Measurements from ENCODE around the gene ELAC1.

GRCh38 chr18:51020536-51020935, 52.7 kb downstream of the ELAC1 start:
- TF ChIP-seq MYC (IDR thresholded peaks at IDR 0.05; ENCODE audit: borderline replicate concordance, low read length), result no peak
- no peak for TF ChIP-seq CTCF (IDR thresholded peaks at IDR 0.05)
- no peak for TF ChIP-seq CEBPB (IDR thresholded peaks at IDR 0.05)
- TF ChIP-seq HMGXB4 (CRISPR knock-in tag; IDR thresholded peaks at IDR 0.05; ENCODE audit: borderline replicate concordance), result no peak
- no peak for TF ChIP-seq EP300 (IDR thresholded peaks at IDR 0.05)
- no peak for TF ChIP-seq POLR2AphosphoS2 (conservative IDR thresholded peaks at IDR 0.05; ENCODE audit: low read length)
- no peak for TF ChIP-seq POLR2A (IDR thresholded peaks at IDR 0.05; ENCODE audit: low read length)
- no peak for TF ChIP-seq ZNF302 (CRISPR knock-in tag; IDR thresholded peaks at IDR 0.05)
- no peak for TF ChIP-seq MAX (IDR thresholded peaks at IDR 0.05)
- TF ChIP-seq RCOR1 (IDR thresholded peaks at IDR 0.05; ENCODE audit: low read depth, low read length), result no peak
- TF ChIP-seq GATA3 (IDR thresholded peaks at IDR 0.05; ENCODE audit: borderline replicate concordance), result no peak
- TF ChIP-seq RAD21 (conservative IDR thresholded peaks at IDR 0.05 in 1 of 2, IDR thresholded peaks at IDR 0.05 in 1 of 2), result no peak
- TF ChIP-seq SMC3 (IDR thresholded peaks at IDR 0.05), result no peak
- TF ChIP-seq JUNB (IDR thresholded peaks at IDR 0.05), result no peak

Measured in A549 (cell line).